ENCODE data around the gene UBXN6. TPM values are rescaled to one million over a fixed set of nuclear protein-coding genes. Genes with fewer than 3 reads are reported as not detected.

Gene UBXN6
- total and polyA plus RNA-seq, 12 donors: 90.6 to 131 (median 106) TPM

DNA sequence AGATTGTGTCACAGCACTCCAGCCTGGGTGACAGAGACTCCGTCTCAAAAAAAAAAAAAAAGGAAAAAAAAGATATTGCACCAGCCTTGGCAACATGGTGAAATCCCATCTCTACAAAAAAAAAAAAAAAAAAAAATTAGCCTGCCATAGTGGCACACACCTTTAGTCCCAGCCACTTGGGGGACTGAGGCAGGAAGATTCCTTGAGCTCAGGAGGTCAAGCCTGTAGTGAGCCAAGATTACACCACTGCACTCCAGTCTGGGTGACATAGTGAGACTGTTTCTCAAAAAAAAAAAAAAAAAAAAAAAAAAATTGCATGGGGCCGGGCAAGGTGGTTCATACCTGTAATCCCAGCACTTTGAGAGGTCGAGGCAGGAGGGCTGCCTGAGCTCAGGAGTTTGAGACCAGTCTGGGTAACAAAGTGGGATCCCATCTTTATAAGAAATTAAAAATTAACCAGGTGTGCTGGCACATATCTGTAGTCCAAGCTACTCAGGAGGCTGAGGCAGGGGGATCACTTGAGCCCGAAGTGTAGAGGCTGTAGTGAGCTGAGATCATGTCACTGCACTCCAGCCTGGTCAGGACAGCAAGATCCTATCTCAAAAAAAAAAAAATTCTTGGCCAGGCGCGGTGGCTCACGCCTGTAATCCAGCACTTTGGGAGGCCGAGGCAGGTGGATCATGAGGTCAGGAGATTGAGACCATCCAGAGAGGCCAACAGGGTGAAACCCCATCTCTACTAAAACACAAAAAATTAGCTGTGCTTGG lies 7.4 kb upstream of the UBXN6 start:
- ATAC-seq (no peak), DNase-seq (no peak)
- H3K27ac ChIP-seq: no peak overlapping the region
- intact Hi-C loops (cut with DNase I): no loop called here
- H3K4me1 ChIP-seq: no peaks in the 10 kb centered on the region
- no peak overlapping the region for H3K4me3 ChIP-seq
- no peaks in the 10 kb centered on the region for H3K27me3 ChIP-seq
- TF ChIP-seq, protein P1, sequence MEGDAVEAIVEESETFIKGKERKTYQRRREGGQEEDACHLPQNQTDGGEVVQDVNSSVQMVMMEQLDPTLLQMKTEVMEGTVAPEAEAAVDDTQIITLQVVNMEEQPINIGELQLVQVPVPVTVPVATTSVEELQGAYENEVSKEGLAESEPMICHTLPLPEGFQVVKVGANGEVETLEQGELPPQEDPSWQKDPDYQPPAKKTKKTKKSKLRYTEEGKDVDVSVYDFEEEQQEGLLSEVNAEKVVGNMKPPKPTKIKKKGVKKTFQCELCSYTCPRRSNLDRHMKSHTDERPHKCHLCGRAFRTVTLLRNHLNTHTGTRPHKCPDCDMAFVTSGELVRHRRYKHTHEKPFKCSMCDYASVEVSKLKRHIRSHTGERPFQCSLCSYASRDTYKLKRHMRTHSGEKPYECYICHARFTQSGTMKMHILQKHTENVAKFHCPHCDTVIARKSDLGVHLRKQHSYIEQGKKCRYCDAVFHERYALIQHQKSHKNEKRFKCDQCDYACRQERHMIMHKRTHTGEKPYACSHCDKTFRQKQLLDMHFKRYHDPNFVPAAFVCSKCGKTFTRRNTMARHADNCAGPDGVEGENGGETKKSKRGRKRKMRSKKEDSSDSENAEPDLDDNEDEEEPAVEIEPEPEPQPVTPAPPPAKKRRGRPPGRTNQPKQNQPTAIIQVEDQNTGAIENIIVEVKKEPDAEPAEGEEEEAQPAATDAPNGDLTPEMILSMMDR (IDR thresholded peaks at IDR 0.05): no peak
- H3K36me3 ChIP-seq: no peaks in the 10 kb centered on the region
- WGBS, 2 donors: 85 to 86% methylated on average over 8 of the region's 8 CpGs
- H3K9me3 ChIP-seq: no peaks in the 10 kb centered on the region

DNA sequence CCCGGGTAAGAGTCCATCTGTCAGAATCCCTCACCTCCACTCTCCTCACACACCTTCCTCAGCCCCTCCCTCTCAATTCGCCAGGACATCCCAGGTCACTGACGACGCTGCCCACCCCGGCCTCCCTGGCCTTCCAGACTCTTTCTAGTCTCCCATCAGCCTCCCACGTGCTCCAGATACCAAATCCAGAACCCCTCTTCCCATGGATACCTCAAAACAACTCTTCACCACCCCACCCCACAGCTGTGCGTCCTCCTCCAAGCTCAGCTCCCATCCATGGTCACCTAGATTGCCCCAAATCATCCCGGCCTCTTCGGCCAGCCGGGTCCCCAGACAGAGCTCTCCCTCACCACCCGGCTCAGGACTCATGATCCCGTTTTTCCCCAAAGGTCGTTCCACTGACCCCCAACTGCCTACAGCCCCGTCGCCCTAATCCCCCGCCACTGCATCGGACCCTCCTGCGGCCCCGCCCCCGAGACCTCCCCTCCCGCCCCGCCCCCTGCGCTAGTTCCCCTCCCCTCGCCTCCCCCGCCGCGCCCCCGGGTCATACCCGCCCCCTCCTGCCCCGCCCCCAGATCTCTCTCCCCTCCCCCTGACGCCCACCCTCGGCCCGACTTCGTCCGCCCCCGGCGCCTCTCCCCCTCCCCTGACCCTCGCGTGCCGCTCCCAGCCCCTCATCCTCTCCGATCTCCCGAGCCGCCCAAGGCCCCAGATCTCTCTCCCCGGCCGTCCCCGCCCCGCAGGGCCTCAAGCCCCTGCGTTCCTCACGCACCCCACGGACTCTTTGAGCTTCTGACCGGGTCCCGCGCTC lies 546 bp downstream of the UBXN6 start:
- peak overlapping the region; percentile 51 to 88 (median 76) for H3K4me3 ChIP-seq
- no peaks in the 10 kb centered on the region for H3K9me3 ChIP-seq
- intact Hi-C loops (cut with DNase I): loop anchor here in 3 of 10 donors (1.0 to 5.0 kb wide), 2 partner anchors 14 to 55 kb away; partner anchors contain the start of genes CHAF1A (in 2 of the 3) and SH3GL1 (in 2 of the 3)
- H3K36me3 ChIP-seq: peaks cover 3 to 29% (median 22%) of the 10 kb centered on the region in 9 donors
- ATAC-seq: peak; percentile 17 to 62 (median 30)
- no peaks in the 10 kb centered on the region for H3K27me3 ChIP-seq
- WGBS, 2 donors: 1% methylated on average over 36 to 50 of the region's 53 CpGs
- H3K27ac ChIP-seq: peak overlapping the region; percentile 66 to 96 (median 91)
- TF ChIP-seq, protein P1 (IDR thresholded peaks at IDR 0.05): no peak
- peaks cover 7 to 43% (median 25%) of the 10 kb centered on the region in 9 donors for H3K4me1 ChIP-seq
- peak; percentile 49 to 51 for DNase-seq

DNA sequence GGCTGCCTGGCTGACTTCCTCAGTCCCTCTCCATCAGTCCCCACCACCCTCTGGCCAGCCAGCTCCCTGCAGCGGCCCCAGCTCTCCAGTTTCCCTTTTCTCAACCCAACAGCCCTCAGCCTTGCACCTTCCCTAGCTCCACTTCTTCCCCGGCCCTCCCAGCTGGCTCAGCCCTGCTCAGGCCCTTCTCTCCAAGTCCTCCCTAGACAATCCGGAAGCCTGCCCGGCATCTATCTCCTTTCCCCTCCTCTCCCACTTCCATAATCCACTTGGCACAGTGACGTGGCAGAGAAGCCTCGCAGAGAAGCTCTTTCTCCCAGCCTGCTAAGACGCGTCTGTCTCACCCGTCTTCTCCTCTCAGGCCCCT lies 1.1 kb downstream of the UBXN6 start:
- ATAC-seq (peak; percentile 5 to 40 (median 10)), DNase-seq (no peak)
- no peaks in the 10 kb centered on the region for H3K9me3 ChIP-seq
- TF ChIP-seq, protein P1 (IDR thresholded peaks at IDR 0.05): no peak
- H3K4me3 ChIP-seq: peak overlapping the region; percentile 51 to 88 (median 76)
- intact Hi-C loops (cut with DNase I): loop anchor here in 2 of 10 donors (5.0 kb wide), 1 partner anchor 54 kb away; the partner anchor contains the start of genes CHAF1A (in 2 of the 2) and SH3GL1 (in 2 of the 2)
- no peaks in the 10 kb centered on the region for H3K27me3 ChIP-seq
- H3K36me3 ChIP-seq: peaks cover 3 to 35% (median 22%) of the 10 kb centered on the region in 9 donors
- peak overlapping the region in 9 of 10 donors; percentile 57 to 96 (median 93) for H3K27ac ChIP-seq
- 5 to 7% methylated on average over 9 of the region's 9 CpGs for WGBS, 2 donors
- H3K4me1 ChIP-seq: peaks cover 7 to 43% (median 25%) of the 10 kb centered on the region in 9 donors

All from heart right ventricle (tissue), 16 donors.